GM10266 (cell line): ENCODE results near the gene NEK10.

Source experiments
- DNase-seq: peaks from one replicate; pipeline ENCODE4 v3.0.0; 2012; ENCODE audit errors: extremely low spot score
- TF ChIP-seq, protein P1 (sequence below): IDR thresholded peaks from 2 replicates; pipeline ENCODE4 v1.5.1; 2012; ENCODE audit warnings: mild to moderate bottlenecking, low read depth; ENCODE audit not compliant: control insufficient read depth, insufficient read depth; ENCODE audit errors: missing control alignments

The NEK10 gene

DNA sequence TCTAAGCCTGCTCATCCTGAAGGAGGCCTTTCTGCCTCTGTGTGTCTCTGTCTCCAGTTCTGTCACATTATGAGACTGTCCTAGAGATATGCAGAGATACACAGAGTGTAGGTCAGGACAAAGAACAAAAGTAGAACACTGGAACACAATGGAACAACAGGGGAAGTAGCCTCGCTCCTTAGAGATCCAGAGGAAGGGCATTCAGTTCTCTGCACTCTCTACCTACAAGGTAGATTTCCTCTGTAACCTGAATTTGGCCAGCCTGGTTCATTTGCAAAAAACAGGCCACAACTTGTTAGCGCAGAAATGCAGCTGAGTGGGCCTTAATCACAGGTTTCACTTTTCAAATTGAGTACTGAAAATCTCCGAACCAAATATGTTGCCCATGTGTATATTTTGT lies 19.4 kb downstream of the NEK10 start:
- DNase-seq, result no peak

DNA sequence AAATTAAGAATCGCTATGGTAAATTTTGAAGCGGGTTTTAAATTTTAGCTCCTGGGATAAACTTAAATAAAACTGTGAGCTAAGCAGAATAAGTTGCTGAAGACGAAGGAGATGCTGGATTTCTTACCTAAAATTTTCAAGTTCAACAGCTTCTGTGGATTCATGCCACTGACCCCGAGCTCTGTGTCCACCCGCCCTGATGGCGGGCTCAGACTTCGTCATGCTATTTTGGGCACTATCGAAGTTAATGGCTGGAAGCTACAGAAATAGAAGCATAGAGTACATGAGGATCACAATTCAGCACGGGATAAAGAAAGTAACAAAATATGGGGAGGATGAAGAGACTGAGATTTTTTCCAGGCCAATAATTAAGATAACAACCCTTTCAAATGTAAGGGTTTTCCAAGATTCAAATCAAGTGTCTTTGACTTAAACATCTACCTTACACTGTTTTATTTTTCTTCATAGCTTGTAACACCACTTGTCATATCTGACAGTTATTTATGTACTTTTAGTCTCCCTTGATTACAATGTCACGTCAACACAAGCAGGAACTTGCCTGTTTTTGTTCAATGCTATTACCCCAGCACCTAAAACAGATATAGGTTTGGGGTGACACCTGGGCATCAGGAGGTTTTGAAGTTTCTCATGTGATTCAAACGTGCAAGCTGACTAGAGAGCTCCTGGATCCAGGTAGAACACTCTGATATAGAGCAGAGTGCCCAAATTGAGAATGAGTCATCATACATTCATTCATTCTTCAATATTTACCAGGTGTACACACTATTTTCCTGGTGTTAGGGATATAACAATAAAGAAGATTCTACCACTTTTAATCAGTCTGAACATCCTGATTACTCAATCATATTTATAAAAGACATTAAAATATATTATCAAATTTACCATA lies 23.0 kb downstream of the NEK10 start:
- TF ChIP-seq, protein P1, sequence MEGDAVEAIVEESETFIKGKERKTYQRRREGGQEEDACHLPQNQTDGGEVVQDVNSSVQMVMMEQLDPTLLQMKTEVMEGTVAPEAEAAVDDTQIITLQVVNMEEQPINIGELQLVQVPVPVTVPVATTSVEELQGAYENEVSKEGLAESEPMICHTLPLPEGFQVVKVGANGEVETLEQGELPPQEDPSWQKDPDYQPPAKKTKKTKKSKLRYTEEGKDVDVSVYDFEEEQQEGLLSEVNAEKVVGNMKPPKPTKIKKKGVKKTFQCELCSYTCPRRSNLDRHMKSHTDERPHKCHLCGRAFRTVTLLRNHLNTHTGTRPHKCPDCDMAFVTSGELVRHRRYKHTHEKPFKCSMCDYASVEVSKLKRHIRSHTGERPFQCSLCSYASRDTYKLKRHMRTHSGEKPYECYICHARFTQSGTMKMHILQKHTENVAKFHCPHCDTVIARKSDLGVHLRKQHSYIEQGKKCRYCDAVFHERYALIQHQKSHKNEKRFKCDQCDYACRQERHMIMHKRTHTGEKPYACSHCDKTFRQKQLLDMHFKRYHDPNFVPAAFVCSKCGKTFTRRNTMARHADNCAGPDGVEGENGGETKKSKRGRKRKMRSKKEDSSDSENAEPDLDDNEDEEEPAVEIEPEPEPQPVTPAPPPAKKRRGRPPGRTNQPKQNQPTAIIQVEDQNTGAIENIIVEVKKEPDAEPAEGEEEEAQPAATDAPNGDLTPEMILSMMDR, result no peak
- no peak for DNase-seq

More for the DNA sequence above, 19.4 kb downstream of the NEK10 start:
- TF ChIP-seq, protein P1, result no peak

DNA sequence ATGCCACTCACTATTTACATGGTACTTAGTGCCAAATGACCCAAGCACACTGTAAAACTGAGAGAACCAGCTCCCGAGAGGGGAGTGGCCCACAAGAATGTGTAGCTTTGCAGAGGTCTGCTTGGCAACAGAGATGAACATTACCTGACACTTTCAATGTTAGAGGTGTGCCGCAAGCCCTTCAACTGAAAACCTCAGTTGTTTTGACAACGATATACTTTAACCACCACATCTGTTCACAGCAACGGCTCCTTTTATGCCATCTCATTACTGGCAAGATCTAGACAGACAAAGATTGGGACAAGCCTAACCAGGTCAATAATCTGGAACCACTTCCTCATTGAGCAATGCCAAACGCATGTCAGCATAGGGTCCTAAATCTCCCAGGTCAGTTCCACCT lies 23.7 kb downstream of the NEK10 start:
- DNase-seq, result no peak
- TF ChIP-seq, protein P1, result no peak

DNA sequence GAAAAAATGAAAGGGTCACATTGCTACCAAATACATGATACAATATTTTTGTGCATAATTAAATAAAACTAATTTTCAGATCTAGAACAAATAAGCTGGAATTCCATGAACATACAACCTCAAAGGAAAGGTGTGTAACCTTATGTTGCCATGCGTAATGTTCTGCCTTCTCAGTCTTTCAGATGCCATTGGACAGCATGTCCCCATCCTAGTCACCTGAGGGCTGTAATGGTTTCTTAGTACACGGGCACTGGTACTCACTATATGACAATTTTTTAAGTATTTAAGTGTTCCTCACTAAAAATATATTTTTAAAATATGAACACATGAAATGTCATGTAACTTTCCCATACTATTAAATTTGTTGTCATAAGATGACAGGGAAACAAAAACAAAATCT lies 24.1 kb downstream of the NEK10 start:
- TF ChIP-seq, protein P1, result no peak
- DNase-seq, result no peak

DNA sequence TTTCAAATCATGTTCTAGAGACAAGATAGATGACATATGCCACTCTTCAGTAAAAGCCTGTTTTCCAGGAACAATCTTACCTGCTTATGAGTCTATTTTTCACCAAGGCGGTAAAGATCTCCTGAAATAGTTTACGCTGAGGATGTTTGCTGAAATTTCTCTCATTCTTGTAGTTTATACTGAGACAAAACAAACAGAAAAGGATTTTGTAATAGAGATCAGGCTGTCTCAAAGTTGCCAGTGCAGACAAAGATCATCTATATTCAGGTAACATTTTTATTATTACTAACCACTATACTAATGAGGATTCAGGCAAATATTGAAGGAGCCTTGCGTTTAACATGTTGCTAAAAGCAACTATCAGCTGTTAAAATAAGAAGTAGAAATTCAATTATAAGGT lies 25.0 kb downstream of the NEK10 start:
- no peak for DNase-seq
- TF ChIP-seq, protein P1, result no peak

DNA sequence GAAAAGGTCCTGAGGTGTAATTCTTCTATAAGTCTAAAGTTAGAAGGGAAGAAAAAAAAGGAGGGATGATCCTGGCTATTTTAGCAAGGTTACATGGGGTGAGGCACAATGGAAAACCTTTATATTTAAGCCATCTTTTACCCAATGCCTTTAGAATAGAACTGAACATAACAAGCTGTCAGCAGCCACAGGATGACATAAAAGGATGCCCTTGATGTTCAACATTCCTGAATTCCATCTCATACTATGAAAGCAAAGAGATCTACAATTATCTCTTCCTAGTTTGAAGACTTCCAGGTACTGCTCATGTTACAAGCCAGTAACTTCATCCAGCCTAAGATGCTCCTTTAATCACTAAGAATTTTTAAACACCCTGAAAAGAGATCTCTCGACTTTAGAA lies 26.9 kb downstream of the NEK10 start:
- DNase-seq, result no peak
- TF ChIP-seq, protein P1, result no peak

DNA sequence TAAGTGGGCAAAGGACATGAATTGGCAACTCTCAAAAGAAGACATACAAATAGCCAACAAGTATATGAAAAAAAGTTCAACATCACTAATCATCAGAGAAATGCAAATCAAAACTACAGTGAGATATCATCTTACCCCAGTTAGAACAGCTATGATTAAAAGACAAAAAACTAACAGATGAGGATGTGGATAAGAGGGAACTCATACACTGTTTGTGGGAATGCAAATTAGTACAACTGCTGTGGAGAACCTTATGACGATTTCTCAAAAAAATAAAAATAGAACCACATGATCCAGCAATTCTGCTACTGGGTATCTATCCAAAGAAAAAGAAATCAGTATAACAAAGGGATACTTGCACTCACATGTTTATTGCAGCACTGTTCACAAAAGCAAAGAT lies 28.6 kb downstream of the NEK10 start:
- DNase-seq, result no peak
- TF ChIP-seq, protein P1, result no peak
